Fibroblast of lung (primary cell): ENCODE data around the gene RRP12.

Experiments used
- EZH2 ChIP-seq: IDR thresholded peaks from 2 replicates; pipeline ENCODE4 v1.5.1; 2012; ENCODE audit warnings: low read length, control low read depth, mild to moderate bottlenecking; ENCODE audit errors: missing control alignments
- TF ChIP-seq, protein P1 (sequence below), 2 donors: IDR thresholded peaks in 1 of 2; conservative IDR thresholded peaks in 1 of 2; 1 replicate in 1 of 2; 2 replicates in 1 of 2; pipeline ENCODE4 v1.5.1; 2011 to 2012; ENCODE audit warnings: low read length in 2 of 2, control low read depth in 1 of 2, inconsistent platforms in 1 of 2, low read depth in 1 of 2, mild to moderate bottlenecking in 1 of 2

DNA sequence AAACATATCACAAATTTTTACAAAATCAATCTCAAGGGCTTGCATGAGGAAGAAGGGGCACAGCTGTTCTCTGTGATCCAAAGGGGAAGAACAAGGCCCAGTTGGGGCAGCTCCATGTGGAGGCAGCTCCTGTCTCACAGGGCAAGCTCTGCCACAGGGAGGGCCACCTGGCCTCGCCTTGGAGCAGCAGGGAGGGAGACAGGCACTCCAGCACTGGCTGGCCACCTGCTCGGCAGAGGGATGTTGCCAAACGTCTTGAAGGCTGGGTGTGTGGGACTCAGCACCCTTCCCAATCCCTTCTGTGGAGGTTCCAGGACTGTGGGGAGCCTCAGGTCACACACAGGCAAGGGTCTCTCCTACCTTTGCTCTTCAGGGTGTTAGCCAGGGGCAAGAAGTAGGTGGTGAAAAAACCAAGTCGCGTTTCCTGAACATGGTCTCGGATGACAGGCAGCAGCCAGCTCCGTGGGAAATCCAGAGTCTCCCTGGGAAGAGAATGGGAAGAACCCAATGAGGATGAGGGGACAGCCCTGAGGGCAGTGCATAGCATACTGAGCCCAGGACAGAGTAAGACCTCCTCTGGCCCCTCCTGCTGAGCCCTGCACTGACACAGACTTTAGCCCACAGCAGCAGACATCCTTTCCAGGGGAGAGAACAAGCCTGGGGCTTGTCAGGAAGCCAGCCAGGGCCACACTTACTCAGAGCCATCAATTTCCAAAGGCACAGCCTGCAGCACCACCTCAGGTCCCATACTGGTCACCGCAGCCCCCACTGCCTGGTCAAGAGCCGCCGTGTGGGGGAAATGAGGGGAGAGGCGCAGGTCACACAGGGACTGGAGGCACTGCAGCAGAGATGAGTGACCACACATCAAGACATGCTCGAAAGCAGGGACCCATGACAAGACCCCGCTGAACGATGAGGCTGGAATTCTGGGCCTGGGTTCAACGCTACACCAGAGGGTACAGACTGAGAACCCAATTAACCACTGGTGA lies 21.9 kb downstream of the RRP12 start:
- TF ChIP-seq, protein P1, sequence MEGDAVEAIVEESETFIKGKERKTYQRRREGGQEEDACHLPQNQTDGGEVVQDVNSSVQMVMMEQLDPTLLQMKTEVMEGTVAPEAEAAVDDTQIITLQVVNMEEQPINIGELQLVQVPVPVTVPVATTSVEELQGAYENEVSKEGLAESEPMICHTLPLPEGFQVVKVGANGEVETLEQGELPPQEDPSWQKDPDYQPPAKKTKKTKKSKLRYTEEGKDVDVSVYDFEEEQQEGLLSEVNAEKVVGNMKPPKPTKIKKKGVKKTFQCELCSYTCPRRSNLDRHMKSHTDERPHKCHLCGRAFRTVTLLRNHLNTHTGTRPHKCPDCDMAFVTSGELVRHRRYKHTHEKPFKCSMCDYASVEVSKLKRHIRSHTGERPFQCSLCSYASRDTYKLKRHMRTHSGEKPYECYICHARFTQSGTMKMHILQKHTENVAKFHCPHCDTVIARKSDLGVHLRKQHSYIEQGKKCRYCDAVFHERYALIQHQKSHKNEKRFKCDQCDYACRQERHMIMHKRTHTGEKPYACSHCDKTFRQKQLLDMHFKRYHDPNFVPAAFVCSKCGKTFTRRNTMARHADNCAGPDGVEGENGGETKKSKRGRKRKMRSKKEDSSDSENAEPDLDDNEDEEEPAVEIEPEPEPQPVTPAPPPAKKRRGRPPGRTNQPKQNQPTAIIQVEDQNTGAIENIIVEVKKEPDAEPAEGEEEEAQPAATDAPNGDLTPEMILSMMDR (conservative IDR thresholded peaks at IDR 0.05 in 1 of 2, IDR thresholded peaks at IDR 0.05 in 1 of 2; ENCODE audit: low read depth in 1 of 2, low read length in 2 of 2) = no peak
- no peak for TF ChIP-seq EZH2
